Naive thymus-derived CD4-positive, alpha-beta T cell (primary cell): ENCODE data around the gene MTG2. TPM values are rescaled to one million over a fixed set of nuclear protein-coding genes. Genes with fewer than 3 reads are reported as not detected.

Source experiments
- ATAC-seq: fragments of 150-1000 bp; cut with Tn5 transposase; 2 replicates; pipeline ENCODE4 v1.10.0; 2021; ENCODE audit warnings: mild to moderate bottlenecking, moderate library complexity
- CTCF ChIA-PET: fragments of 350-600 bp; sonication (Branson Sonifier 250); formaldehyde crosslinking; loops from one replicate; lab custom pipeline; 2021; ENCODE audit warnings: antibody characterized with exemption; lab: Charles Lee
- POLR2A ChIA-PET: fragments of 350-600 bp; sonication (Branson Sonifier 250); formaldehyde crosslinking; loops from one replicate; lab custom pipeline; 2021; ENCODE audit warnings: antibody characterized with exemption, inconsistent platforms; lab: Charles Lee
- DNase-seq, 9 donors: peaks; one replicate each; pipeline versions ENCODE4 v3.0.0 to v3.0.0-alpha.2; 2020 to 2022; ENCODE audit warnings: mixed read lengths in 1 of 9
- H3K27ac ChIP-seq: one replicate; pipeline ENCODE4 v1.7.0; 2013; ENCODE audit warnings: mild to moderate bottlenecking, low read depth, low read length, moderate library complexity
- H3K27me3 ChIP-seq, 2 donors: one replicate each; pipeline ENCODE4 v1.7.0; 2013; ENCODE audit warnings: low read length in 2 of 2, mild to moderate bottlenecking in 2 of 2, moderate library complexity in 2 of 2; ENCODE audit not compliant: control insufficient read depth in 2 of 2, insufficient read depth in 2 of 2
- H3K36me3 ChIP-seq, 3 experiments: 1 replicate in 2 of 3; 2 replicates in 1 of 3; pipeline ENCODE4 v1.7.0; 2013; ENCODE audit warnings: low read length in 3 of 3, mild to moderate bottlenecking in 3 of 3, moderate library complexity in 1 of 3; ENCODE audit not compliant: insufficient read depth in 3 of 3, control insufficient read depth in 2 of 3
- H3K4me1 ChIP-seq, 2 donors: one replicate each; pipeline ENCODE4 v1.7.0; 2013; ENCODE audit warnings: low read length in 2 of 2, mild to moderate bottlenecking in 2 of 2, moderate library complexity in 1 of 2; ENCODE audit not compliant: control insufficient read depth in 2 of 2, insufficient read depth in 2 of 2
- H3K4me3 ChIP-seq: 2 replicates; pipeline ENCODE4 v1.7.0; 2013; ENCODE audit warnings: mild to moderate bottlenecking, low read length
- H3K9me3 ChIP-seq, 3 experiments: 1 replicate in 2 of 3; 2 replicates in 1 of 3; pipeline ENCODE4 v1.7.0; 2013; ENCODE audit warnings: low read length in 3 of 3; ENCODE audit not compliant: control insufficient read depth in 2 of 3
- H3K27ac Mint-ChIP-seq, 9 donors: one replicate each; pipeline ENCODE4 v1.8.0; 2020 to 2022; ENCODE audit warnings: mixed read lengths in 9 of 9, mild to moderate bottlenecking in 8 of 9, moderate library complexity in 5 of 9, inconsistent platforms in 2 of 9
- H3K27me3 Mint-ChIP-seq, 5 donors: one replicate each; pipeline ENCODE4 v1.8.0; 2021 to 2022; ENCODE audit warnings: mixed read lengths in 5 of 5, mild to moderate bottlenecking in 1 of 5
- H3K36me3 Mint-ChIP-seq, 5 donors: one replicate each; pipeline ENCODE4 v1.8.0; 2020 to 2022; ENCODE audit warnings: mixed read lengths in 5 of 5, mild to moderate bottlenecking in 3 of 5, inconsistent platforms in 1 of 5
- H3K4me1 Mint-ChIP-seq, 7 donors: one replicate each; pipeline ENCODE4 v1.8.0; 2020 to 2022; ENCODE audit warnings: mixed read lengths in 7 of 7, mild to moderate bottlenecking in 3 of 7, inconsistent platforms in 1 of 7
- H3K4me3 Mint-ChIP-seq, 10 donors: one replicate each; pipeline ENCODE4 v1.8.0; 2020 to 2022; ENCODE audit warnings: mild to moderate bottlenecking in 10 of 10, mixed read lengths in 10 of 10, moderate library complexity in 6 of 10, inconsistent platforms in 2 of 10
- H3K9me3 Mint-ChIP-seq, 11 donors: one replicate each; pipeline ENCODE4 v1.8.0; 2020 to 2022; ENCODE audit warnings: mixed read lengths in 11 of 11, mild to moderate bottlenecking in 4 of 11, inconsistent platforms in 1 of 11, moderate library complexity in 1 of 11
- intact Hi-C, 2 donors: fragments of 100-400 bp; cut with micrococcal nuclease; formaldehyde crosslinking; loops; one replicate each; pipeline ENCODE4 v1.15.1; 2023
- polyA plus RNA-seq, 2 donors: library from polyadenylated mRNA; unstranded; fragments of 300-500 nt; fragmentation: Illumina TruSeq; gene quantifications; one replicate each; pipeline ENCODE4 v1.2.3, GENCODE V29; 2021
- total RNA-seq, 6 experiments: library from RNA in 5 of 6; stranded (reverse) in 5 of 6; gene quantifications; 1 replicate in 5 of 6; 2 replicates in 1 of 6; pipeline ENCODE4 v1.2.3 and lab custom pipeline; 2021 to 2026

MTG2 gene
- total and polyA plus RNA-seq, 7 experiments from 2014 or later: 18.2 to 51.5 (median 31.8) TPM

GRCh38 chr20:62227977-62228958 is 45.4 kb downstream of the MTG2 start:
- intact Hi-C loops: no loop called here
- no peak overlapping the region for H3K27ac Mint-ChIP-seq
- Histone ChIP-seq H3K4me3 (no peak overlapping the region), H3K27me3 (peaks cover 0 to 4% of the 10 kb centered on the region in 2 donors), H3K27ac (no peak overlapping the region), H3K9me3 (no peaks in the 10 kb centered on the region), H3K4me1 (no peaks in the 10 kb centered on the region), H3K36me3 (no peaks in the 10 kb centered on the region)
- ATAC-seq (no peak), DNase-seq (no peak)
- no peaks in the 10 kb centered on the region for H3K36me3 Mint-ChIP-seq
- H3K4me3 Mint-ChIP-seq: no peak overlapping the region
- ChIA-PET CTCF (no interaction called here), POLR2A (no interaction called here)
- H3K9me3 Mint-ChIP-seq: no peaks in the 10 kb centered on the region
- H3K4me1 Mint-ChIP-seq: no peaks in the 10 kb centered on the region
- peaks cover 4 to 32% (median 14%) of the 10 kb centered on the region in 5 donors for H3K27me3 Mint-ChIP-seq

- POLR2A ChIA-PET: no interaction called here
- H3K4me3 ChIP-seq: no peak overlapping the region
- Mint-ChIP-seq H3K27ac (no peak overlapping the region), H3K27me3 (peaks cover 4 to 31% (median 19%) of the 10 kb centered on the region in 5 donors), H3K36me3 (no peaks in the 10 kb centered on the region), H3K4me3 (no peak overlapping the region), H3K4me1 (no peaks in the 10 kb centered on the region), H3K9me3 (peaks cover 0 to 2% (median 0%) of the 10 kb centered on the region in 11 donors)
- no peaks in the 10 kb centered on the region for H3K4me1 ChIP-seq
- H3K27me3 ChIP-seq: peaks cover 0 to 4% of the 10 kb centered on the region in 2 donors
- intact Hi-C loops: no loop called here
- DNase-seq: no peak
- no peaks in the 10 kb centered on the region for H3K9me3 ChIP-seq
- no peak for ATAC-seq
- CTCF ChIA-PET: no interaction called here
- no peaks in the 10 kb centered on the region for H3K36me3 ChIP-seq
- no peak overlapping the region for H3K27ac ChIP-seq
Measured at GRCh38 chr20:62228982-62229545, 46.2 kb downstream of the MTG2 start.

- no peaks in the 10 kb centered on the region for H3K36me3 Mint-ChIP-seq
- no peaks in the 10 kb centered on the region for H3K4me1 ChIP-seq
- H3K27ac Mint-ChIP-seq: no peak overlapping the region
- peaks cover 0 to 2% (median 0%) of the 10 kb centered on the region in 11 donors for H3K9me3 Mint-ChIP-seq
- intact Hi-C loops: no loop called here
- peaks cover 0 to 4% of the 10 kb centered on the region in 2 donors for H3K27me3 ChIP-seq
- H3K27ac ChIP-seq: no peak overlapping the region
- peaks cover 3 to 26% (median 14%) of the 10 kb centered on the region in 5 donors for H3K27me3 Mint-ChIP-seq
- ATAC-seq (no peak), DNase-seq (no peak)
- H3K4me3 ChIP-seq: no peak overlapping the region
- CTCF ChIA-PET: no interaction called here
- no peaks in the 10 kb centered on the region for H3K36me3 ChIP-seq
- H3K9me3 ChIP-seq: no peaks in the 10 kb centered on the region
- no peaks in the 10 kb centered on the region for H3K4me1 Mint-ChIP-seq
- no peak overlapping the region for H3K4me3 Mint-ChIP-seq
- POLR2A ChIA-PET: no interaction called here
Measured at GRCh38 chr20:62229667-62230066, 46.8 kb downstream of the MTG2 start.

GRCh38 chr20:62230276-62230675 is 47.4 kb downstream of the MTG2 start:
- H3K4me1 Mint-ChIP-seq: no peaks in the 10 kb centered on the region
- H3K36me3 Mint-ChIP-seq: no peaks in the 10 kb centered on the region
- CTCF ChIA-PET: no interaction called here
- no peaks in the 10 kb centered on the region for H3K9me3 ChIP-seq
- no peaks in the 10 kb centered on the region for H3K4me1 ChIP-seq
- H3K36me3 ChIP-seq: no peaks in the 10 kb centered on the region
- peaks cover 0 to 2% (median 0%) of the 10 kb centered on the region in 11 donors for H3K9me3 Mint-ChIP-seq
- H3K27ac Mint-ChIP-seq: no peak overlapping the region
- H3K27ac ChIP-seq: no peak overlapping the region
- H3K27me3 Mint-ChIP-seq: peaks cover 0 to 20% (median 8%) of the 10 kb centered on the region in 5 donors
- ATAC-seq (no peak), DNase-seq (no peak)
- no peak overlapping the region for H3K4me3 ChIP-seq
- POLR2A ChIA-PET: no interaction called here
- peaks cover 0 to 4% of the 10 kb centered on the region in 2 donors for H3K27me3 ChIP-seq
- intact Hi-C loops: no loop called here
- no peak overlapping the region for H3K4me3 Mint-ChIP-seq

GRCh38 chr20:62230696-62231095 is 47.9 kb downstream of the MTG2 start:
- ChIA-PET CTCF (no interaction called here), POLR2A (no interaction called here)
- H3K27ac Mint-ChIP-seq: no peak overlapping the region
- DNase-seq (peak in 1 of 9 donors; percentile 2), ATAC-seq (no peak)
- intact Hi-C loops: no loop called here
- Histone ChIP-seq H3K27me3 (peaks cover 0 to 4% of the 10 kb centered on the region in 2 donors), H3K36me3 (no peaks in the 10 kb centered on the region), H3K27ac (no peak overlapping the region), H3K4me1 (no peaks in the 10 kb centered on the region), H3K9me3 (no peaks in the 10 kb centered on the region), H3K4me3 (no peak overlapping the region)
- H3K4me1 Mint-ChIP-seq: no peaks in the 10 kb centered on the region
- H3K4me3 Mint-ChIP-seq: no peak overlapping the region
- H3K27me3 Mint-ChIP-seq: peaks cover 0 to 18% (median 5%) of the 10 kb centered on the region in 5 donors
- H3K36me3 Mint-ChIP-seq: no peaks in the 10 kb centered on the region
- H3K9me3 Mint-ChIP-seq: peaks cover 0 to 2% (median 0%) of the 10 kb centered on the region in 11 donors

- Mint-ChIP-seq H3K36me3 (no peaks in the 10 kb centered on the region), H3K27me3 (peaks cover 0 to 12% (median 4%) of the 10 kb centered on the region in 5 donors), H3K4me3 (no peak overlapping the region), H3K27ac (no peak overlapping the region), H3K9me3 (peaks cover 0 to 2% (median 0%) of the 10 kb centered on the region in 11 donors), H3K4me1 (no peaks in the 10 kb centered on the region)
- ATAC-seq (no peak), DNase-seq (peak in 1 of 9 donors; percentile 3)
- intact Hi-C loops: no loop called here
- Histone ChIP-seq H3K27ac (no peak overlapping the region), H3K27me3 (no peaks in the 10 kb centered on the region), H3K9me3 (no peaks in the 10 kb centered on the region), H3K4me3 (no peak overlapping the region), H3K4me1 (no peaks in the 10 kb centered on the region), H3K36me3 (no peaks in the 10 kb centered on the region)
- ChIA-PET CTCF (interaction anchor here (0.6 kb wide), 1 partner anchor 872 kb away, joined by 3 read pairs; no protein-coding TSS in a partner anchor), POLR2A (no interaction called here)
Measured at GRCh38 chr20:62231292-62231691, 48.5 kb downstream of the MTG2 start.
